HL-60/S4 treated with retinoic acid at 250 ng/mL for 4 days and 3 days (cell line): ENCODE results near the gene DIP2A.

Experiments
- in situ Hi-C: fragments of 300-500 bp; cut with MboI; formaldehyde crosslinking; loops from 2 replicates; pipeline ENCODE4 v1.7.0; 2022; ENCODE audit warnings: low sequenced_read_pairs

Gene DIP2A

DNA sequence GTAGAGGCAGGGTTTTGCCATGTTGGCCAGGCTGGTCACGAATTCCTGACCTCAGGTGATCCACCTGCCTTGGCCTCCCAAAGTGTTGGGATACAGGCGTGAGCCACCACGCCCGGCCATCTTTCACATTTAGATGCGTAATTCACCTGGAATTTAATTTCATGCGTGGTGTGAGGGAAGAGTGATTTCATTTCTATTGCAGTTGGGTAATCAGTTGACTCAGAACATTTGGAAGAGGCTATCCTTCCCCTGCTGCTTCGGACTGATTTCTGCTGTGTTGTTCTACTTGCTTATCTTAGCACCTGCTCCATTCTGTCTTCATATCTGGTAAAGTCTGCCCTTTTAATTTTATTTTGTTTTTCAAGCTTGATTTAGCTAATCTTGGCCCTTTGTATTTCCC, 19.1 kb downstream of the DIP2A start:
- in situ Hi-C loops, result no loop called here

DNA sequence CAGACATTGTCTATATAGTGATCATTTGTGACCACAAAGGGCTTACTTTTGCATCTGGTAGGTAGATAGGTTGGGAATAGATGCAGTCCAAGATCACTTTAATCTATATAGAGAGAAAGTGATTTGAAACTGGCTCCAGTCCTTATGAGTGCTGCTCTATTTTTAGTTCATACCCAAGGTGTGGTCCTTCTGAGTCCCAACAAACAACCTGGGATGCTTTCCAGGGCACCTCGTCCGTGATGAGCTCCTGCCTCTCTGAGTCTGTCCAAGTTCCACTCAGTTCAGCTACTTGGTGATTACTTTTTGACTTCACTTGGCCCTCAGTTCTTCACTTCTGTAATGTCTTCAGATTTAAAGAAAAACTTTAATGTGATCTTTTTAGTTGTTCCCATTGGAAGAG, 20.2 kb downstream of the DIP2A start:
- in situ Hi-C loops, result no loop called here

DNA sequence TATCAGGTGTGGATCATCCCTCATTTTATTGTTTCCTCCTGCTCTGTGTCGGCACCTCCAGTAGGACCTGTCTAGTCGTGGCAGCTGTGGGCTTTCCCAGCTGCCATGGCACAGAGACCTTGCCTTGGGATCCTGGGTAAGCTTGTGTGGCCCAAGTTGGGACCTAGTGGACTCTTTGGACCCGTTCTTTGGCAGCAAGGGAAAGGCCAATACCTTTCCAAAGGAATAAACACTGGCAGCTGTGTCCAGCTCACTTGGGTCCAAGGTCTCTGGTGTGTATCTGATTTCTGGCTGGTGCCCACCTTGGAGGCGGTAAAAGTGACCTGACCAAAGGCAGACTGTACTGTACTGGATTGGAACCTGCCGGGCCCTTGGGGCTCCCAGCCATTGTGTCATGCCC, 21.8 kb downstream of the DIP2A start:
- in situ Hi-C loops, result no loop called here

DNA sequence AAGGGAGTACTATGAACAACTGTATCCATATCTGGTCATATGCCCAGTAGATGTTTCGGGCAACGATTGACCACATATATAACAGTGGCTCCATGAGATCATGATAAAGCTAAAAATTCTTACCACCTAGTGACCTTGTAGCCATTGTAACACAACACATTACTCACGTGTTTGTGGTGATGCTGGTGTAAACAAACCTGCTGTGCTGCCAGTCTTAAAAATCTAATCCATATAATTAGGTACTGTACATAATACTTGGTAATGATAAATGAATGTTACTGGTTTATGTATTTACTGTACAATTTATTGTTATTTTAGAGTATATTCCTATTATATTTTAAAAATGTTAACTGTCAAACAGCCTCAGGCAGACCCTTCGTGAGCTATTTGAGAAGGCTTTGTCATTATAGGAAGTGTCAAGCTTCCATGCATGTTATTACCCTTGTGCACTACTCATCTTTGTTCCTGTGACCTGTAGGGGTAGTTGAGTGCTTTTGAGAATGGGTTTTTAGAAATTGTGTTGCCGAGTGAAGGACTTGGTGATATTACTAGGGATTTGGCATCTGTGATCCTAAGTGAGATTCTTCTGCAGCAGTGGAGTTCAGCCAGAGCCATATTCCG, 23.6 kb downstream of the DIP2A start:
- in situ Hi-C loops, result no loop called here

DNA sequence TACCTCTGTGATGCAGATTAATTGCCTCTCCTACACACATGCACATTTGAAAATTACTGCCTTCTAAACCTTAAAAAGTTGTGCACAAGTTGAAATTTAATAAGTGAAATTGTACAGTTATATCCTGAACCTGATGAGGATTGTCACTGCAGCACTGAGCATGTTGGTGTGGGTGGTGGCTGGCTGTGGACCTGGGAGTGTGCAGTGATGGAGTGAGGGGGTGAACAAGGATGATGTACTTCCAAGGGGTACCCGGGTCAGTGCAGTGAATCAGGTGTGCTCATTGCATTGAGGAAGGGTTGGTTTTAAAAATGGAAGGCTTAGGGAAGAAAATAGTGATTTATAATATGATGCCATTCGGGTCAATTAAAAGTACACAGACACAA, 24.1 kb downstream of the DIP2A start:
- in situ Hi-C loops, result no loop called here

DNA sequence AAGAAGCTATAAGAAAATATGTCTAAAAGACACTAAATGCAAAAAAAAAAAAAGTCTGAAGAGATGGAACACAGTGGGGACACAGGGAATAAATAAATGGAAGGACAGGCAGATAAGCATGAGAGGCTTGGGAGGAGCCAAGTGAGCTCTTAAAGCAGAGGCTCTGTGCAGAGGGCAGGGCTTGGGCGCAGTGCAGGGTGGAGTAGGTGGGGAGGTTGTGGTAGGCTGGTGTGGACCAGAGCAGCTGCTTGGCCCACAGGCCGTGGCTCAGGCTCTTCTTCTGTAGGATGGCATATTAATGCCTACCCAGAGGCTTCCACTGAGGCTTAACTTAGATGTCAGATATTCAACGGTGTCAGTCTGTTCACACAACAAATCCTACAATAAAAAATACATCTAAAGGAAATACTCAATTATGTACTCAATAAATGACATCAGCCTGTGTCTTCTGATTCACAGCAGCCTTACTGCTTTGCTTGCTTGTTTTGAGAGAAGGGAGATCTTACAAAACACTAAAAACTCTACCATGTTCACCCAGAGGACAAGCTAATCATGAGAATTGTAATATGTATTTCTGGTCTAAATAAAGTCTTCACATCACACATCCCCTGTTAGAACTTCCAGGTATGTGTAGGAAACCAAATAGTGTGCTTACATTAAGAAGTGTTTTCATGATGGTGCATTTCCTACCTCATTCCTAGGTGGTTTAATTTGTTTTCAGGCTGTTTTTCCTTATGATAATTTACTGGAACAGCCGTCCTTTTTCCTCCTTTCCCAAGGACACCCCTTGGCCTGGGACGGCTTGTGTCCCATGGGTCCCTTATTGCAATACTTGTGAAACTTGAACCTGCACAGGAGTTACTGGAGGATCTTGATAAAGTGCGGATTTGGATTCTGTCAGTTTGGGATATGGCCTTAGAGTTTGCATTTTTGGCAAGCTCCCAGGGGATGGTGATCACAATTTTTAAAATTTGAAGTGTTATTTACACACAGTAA, 24.9 kb downstream of the DIP2A start:
- in situ Hi-C loops, result no loop called here

DNA sequence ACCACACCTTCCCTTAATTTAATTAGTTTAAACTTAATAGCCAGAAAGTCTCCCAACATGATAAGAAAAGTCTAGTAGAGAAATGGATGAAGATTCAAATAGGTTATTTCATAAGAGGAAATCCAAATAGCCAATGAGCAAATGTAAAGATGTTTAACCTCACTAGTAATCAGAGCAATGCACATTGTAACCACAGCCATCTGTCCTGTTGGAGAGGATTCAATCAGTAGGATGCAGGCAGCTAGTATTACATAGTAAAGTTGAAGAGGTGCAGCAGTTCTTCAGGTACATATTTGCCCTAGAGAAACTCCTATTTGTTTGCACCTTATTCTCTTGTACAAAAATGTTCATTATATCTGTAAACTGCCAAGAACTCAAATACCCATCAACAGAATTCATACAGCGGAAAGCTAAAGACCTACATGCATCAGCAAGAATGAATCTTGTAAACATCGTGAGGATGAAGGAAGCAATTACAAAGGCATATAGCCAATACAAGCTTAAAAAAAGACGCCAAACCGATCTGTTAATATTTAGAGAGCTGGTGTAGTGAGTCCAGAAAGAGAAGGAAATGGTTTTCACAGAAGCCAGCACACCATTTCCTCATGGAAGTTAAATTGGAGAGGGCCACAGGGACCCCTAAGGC, 27.9 kb downstream of the DIP2A start:
- in situ Hi-C loops, result no loop called here

DNA sequence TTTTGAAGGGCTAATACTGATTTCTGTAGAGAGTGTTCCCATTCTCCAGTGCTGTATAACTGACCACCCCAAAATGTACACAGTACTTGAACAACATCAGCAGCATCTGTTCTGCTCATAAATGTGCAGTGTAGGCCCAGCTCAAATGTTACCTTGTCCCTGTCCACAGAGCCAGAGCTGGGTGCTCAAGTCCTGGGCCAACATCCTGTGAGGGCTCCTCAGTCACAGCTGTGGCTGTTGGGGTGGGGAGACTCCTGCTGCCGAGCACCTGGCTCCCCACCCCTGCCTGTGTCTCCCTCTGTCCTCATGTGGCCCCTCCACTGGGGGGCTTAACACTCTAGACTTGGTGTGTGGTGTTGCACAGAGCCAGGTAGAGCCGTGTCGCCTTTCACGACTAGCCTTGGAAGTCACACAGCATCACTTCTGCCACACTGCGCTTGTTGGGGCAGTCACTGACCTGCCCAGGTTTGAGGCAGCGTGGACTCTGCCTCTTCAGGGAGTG, 30.5 kb downstream of the DIP2A start:
- in situ Hi-C loops, result no loop called here

DNA sequence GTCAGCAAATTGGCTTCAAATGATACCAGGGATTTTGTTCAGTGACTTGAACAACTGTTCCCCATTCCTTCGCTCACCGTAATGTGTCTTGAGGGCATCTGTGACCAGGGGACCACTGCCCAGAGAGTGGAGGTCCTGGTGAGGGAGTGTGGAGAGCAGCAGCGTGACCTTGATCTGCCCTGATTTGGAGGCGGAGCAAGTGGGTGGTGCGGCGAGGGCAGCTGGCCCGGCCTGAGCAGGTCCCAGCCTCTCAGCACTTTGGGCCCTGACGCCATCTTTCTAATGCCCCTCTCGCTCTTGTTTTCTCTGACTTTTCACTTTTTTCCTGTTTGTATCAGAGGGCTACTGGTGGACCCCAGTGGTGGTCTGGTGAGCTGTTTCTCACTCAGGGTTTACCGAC, 31.1 kb downstream of the DIP2A start:
- in situ Hi-C loops, result no loop called here

DNA sequence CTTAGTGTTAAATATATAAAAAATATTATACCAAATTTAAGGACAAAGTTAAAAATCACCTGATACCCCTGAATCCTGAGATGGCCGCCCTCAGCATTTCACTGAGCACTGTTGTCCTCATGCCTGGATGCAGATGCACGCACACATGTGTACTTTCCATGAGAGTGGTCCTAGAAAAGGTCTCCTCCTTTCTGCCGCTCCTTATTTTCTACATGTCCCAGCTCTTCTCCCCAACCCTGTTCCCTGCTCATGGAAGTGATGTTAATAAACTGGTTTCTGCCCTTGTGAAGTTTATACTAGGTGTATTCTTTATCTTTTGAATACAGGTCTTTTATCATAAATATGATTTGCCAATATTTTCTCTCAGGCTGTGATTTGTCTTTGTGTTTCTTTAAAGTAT, 32.9 kb downstream of the DIP2A start:
- in situ Hi-C loops, result no loop called here

DNA sequence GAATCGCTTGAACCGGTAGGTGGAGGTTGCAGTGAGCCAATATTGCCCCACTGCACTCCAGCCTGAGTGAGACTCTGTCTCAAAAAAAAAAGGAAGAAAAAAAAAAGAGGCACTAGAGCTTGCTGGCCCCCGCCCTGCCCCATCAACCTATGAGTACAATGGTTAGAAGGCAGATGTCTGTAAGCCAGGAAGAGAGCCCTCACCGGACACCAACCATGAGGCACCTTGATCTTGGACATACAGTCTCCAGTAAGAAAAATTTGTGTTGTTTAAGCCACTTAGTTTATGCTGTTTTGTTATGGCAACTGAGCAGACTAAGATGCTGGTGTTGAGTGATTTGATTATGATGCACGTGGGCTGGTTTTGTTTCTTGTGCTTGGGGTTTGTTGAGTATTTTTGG, 34.2 kb downstream of the DIP2A start:
- in situ Hi-C loops, result no loop called here

DNA sequence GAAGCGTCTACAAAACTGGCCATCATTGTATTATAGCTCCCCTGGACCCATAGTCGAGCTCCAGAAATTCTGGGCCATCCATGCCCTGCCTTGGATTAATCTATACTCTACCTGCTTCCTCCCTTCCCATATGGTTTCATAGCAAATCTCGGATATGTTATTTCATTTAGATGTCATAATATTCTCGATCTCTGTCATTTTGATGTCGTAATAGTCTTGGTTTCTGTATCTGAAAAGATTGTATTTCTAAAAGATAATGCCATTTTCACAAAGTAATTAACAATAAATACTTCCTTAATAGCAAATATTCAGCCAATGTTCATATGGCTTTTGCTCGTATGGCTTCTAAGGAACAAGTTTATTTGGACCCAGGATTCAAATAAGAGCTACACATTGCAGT, 35.1 kb downstream of the DIP2A start:
- in situ Hi-C loops, result no loop called here

DNA sequence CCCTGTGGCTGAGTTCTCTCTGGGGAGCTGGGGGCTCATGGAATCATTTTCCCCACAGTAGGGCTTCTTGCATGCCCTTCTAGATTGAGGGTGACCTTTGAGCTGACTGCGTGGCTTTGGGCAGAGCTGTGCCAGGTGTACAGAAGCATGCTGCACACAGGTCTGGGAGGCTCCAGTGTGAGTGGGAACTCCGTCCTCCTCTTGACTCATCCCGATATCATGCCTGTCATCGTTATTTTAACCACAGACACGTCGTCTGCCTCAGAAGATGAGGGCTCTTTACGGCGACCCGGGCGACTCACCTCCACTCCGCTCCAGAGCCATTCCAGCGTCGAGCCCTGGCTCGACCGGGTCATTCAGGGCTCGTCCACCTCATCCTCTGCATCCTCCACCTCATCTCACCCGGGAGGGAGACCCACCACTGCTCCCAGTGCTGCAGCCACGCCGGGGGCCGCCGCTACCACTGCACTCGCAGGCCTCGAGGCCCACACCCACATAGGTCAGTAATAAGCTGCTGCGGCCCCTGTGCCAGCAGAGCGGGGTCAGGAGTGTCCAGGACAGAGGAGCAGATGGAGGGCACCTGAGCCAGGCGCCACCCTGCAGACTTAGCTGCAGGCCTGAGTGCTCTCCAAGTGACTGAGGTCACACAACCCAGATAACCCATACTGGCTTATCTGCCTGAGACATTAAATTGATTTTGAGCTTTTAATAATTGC, 39.8 kb downstream of the DIP2A start:
- in situ Hi-C loops, result no loop called here

DNA sequence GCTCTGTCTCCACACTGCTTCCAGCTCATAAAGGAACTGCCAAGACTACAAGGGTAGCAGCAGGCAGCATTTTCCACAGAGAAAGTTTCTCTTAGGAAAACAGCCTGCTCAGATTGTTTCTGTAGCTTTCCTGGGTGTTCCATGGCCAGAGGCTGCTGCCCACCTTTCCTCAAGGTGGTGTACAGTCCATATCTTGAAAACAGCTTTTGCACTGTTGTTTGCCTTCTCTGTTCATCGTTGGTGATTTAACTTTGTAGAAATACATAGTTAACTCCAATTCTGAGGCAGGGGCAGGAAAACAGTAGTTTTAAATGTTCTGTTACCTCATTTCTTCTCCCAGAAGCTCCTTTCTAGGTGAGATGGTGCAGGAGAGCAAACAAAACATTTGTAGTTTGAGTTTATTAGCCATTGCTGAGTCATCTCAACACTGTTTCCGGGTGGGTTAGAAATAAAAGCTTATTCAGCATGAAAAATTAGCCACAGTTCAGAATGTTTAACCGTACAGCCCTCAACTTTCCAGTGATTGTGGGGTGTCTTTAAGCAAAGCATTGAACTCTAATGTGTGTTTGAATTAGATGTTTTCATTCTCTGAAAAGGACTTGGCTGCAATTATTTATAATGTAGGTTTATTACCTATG, 41.7 kb downstream of the DIP2A start:
- in situ Hi-C loops, result no loop called here

DNA sequence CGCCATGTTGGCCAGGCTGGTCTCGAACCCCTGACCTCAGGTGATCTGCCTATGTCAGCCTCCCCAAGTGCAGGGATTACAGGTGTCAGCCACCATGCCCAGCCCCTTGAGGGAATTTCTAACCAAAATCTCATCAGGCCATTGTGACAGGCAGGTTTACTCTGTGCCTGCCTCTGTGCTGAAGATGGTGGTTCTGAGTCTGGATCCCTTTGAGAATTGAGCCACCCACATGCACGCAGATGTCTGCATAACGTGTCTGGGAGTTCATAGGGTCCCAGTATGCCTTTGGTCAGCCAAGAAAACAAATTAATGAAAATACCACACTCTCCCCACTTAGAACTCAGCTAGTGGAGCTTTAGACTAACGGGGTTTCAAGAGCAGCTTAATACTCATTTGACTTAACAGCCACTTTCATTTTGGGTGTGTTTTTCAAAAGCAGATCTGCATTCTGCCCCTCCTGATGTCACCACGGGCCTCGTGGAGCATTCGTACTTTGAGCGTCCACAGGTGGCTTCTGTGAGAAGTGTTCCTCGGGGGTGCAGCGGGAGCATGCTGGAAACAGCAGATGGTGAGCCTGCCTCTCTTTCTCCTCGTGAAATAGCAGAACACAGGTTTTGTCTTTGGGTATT, 45.3 kb downstream of the DIP2A start:
- in situ Hi-C loops, result no loop called here

DNA sequence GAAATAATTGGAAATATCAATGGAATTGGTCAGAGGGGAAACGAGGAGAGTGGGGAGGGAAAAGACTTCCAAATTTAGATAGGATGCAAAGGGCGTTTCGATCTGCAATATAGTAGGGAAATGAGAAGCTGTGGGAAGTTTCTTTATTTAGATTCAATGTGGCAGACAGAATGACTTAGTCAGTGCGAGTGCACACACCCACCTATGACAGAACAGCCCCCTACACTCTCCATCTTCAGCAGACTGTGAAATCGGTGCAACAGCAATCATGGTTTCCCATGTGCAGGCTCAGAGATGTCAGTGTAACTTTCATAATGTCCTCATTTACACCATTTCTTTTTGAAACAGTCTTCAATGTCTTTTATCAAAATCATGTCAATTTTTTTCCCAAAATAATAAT, 46.0 kb downstream of the DIP2A start:
- in situ Hi-C loops, result no loop called here

DNA sequence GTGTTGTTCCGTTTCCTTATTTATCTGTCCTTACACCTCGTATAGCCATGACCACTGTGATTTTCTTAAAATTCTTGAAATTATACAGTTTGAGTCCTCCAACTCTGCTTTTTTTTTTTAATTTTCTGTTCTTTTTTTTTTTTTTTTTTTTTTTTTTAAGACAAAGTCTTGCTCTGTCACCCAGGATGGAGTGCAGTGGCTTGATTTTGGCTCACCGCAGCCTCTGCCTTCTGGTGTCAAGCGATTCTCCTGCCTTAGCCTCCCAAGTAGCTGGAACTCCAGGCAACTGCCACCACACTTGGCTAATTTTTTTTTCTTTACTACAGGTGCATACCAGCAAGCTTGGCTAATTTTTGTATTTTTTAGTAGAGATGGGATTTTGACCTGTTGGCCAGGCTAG, 48.9 kb downstream of the DIP2A start:
- in situ Hi-C loops, result no loop called here

DNA sequence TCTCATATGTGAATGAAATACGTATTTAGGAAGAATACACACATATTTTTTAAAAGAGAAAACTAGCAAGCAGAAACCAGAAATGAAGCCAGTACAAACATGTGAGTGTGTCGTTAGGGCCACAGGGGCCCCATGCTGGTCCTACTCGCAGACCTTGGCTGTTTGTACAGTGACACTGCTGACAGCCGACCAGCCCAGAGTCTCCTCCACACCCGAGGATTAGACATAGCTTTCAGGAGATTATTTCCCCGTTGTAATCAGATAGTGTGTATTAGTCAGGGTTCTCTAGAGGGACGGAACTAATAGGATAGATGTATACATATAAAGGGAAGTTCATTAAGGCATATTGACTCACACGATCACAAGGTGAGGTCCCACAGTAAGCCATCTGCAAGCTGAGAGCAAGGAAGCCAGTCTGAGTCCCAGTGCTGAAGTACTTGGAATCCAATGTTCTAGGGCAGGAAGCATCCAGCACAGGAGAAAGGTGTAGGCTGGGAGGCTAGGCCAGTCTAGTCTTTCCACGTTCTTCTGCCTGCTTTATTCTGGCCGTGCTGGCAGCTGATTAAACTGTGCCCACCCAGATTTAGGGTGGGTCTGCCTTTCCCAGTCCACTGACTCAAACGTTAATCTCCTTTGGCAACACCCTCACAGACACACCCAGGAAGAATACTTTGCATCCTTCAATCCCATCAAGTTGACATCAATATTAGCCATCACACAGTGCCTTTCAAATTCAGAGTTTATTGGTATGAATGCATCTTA, 51.2 kb downstream of the DIP2A start:
- in situ Hi-C loops, result no loop called here

DNA sequence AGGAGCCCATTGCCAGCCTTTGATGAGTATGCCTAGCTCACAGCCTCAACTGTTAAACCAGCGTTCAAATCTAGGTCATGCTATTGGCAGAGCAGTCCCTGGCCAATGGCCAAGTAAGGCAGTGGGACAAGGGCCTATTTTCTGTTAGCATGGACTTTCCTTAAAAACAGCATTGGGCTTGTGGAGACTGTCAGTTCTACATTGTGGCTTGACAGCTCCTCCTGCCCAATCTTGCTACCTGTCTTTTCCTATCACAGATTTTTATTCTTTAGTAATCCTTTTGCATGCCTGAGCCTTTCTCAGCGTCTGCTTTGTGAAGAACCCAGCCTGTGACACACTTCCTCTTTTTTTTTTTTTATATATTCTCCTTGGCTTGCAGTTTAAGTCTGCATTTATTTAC, 56.4 kb downstream of the DIP2A start:
- in situ Hi-C loops, result no loop called here
